Thyroid gland (tissue), 4 donors: ENCODE results near the gene RBL1. TPM values are rescaled to one million over a fixed set of nuclear protein-coding genes. Genes with fewer than 3 reads are reported as not detected.

Experiments used
- DNase-seq, 2 donors: peaks; one replicate each; pipeline ENCODE4 v3.0.0-alpha.2; 2019
- H3K27ac ChIP-seq, 3 donors: fragments of 200-600 bp; sonication (generic); 1 replicate in 2 of 3; 2 replicates in 1 of 3; pipeline ENCODE4 v1.5.1; 2016 to 2019; ENCODE audit warnings: mild to moderate bottlenecking in 1 of 3, moderate library complexity in 1 of 3
- H3K27me3 ChIP-seq: fragments of 200-600 bp; sonication (generic); one replicate; pipeline ENCODE4 v1.5.1; 2019
- H3K36me3 ChIP-seq, 2 donors: fragments of 200-600 bp; sonication (generic); one replicate each; pipeline ENCODE4 v1.5.1; 2016 to 2019
- H3K4me1 ChIP-seq, 2 donors: fragments of 200-600 bp; sonication (generic); one replicate each; pipeline ENCODE4 v1.5.1; 2017 to 2019
- H3K4me3 ChIP-seq, 3 donors: fragments of 200-600 bp; sonication (generic); replicated peaks in 1 of 3; 1 replicate in 2 of 3; 2 replicates in 1 of 3; pipeline ENCODE4 v1.5.1; 2016; ENCODE audit warnings: mild to moderate bottlenecking in 1 of 3
- H3K9me3 ChIP-seq: fragments of 200-600 bp; sonication (generic); one replicate; pipeline ENCODE4 v1.5.1; 2017
- CTCF ChIP-seq, 6 experiments: fragments of 200-600 bp in 3 of 6; fragments of 450-650 bp in 3 of 6; sonication (generic) in 3 of 6; IDR thresholded peaks; one replicate each; pipeline ENCODE4 v1.5.1; 2016 to 2019; ENCODE audit warnings: antibody characterized with exemption in 6 of 6, mild to moderate bottlenecking in 2 of 6, inconsistent platforms in 1 of 6, moderate library complexity in 1 of 6
- POLR2A ChIP-seq, 2 donors: fragments of 450-650 bp; IDR thresholded peaks; one replicate each; pipeline ENCODE4 v1.6.1; 2017; ENCODE audit warnings: antibody characterized with exemption in 2 of 2, mild to moderate bottlenecking in 2 of 2, moderate library complexity in 1 of 2
- WGBS, 2 donors: methylation state at CpG; one replicate each; pipeline ENCODE4 v1.1.5; 2017; 5-methylcytosine and 5-hydroxymethylcytosine counted together
- intact Hi-C: fragments of 100-400 bp; cut with DNase I; formaldehyde crosslinking; loops from one replicate; pipeline ENCODE4 v1.15.1; 2023
- total RNA-seq, 4 donors: library from RNA; depleted of rRNA; stranded (reverse); fragments of >200 nt; gene quantifications; one replicate each; pipeline ENCODE4 v1.2.3, GENCODE V29; 2016

The RBL1 gene
- total RNA-seq, 4 donors from 2014 or later, result 6.4 to 12.1 (median 7.1) TPM

GRCh38 chr20:37096415-37097041, 731 bp upstream of the RBL1 start:
- no peak for TF ChIP-seq POLR2A (IDR thresholded peaks at IDR 0.05)
- no peak for TF ChIP-seq CTCF (IDR thresholded peaks at IDR 0.05)
- Histone ChIP-seq H3K27ac (peak overlapping the region in 1 of 3 donors; percentile 69), H3K9me3 (no peaks in the 10 kb centered on the region), H3K4me3 (peak overlapping the region in 1 of 3 donors; percentile 10), H3K27me3 (no peaks in the 10 kb centered on the region), H3K4me1 (peaks cover 10 to 14% of the 10 kb centered on the region in 2 donors), H3K36me3 (no peaks in the 10 kb centered on the region)
- intact Hi-C loops, result no loop called here
- WGBS, 2 donors, result 62 to 66% methylated on average over 11 of the region's 11 CpGs
- no peak for DNase-seq

GRCh38 chr20:37095108-37095598, 644 bp downstream of the RBL1 start:
- peaks cover 10 to 14% of the 10 kb centered on the region in 2 donors for H3K4me1 ChIP-seq
- intact Hi-C loops, result no loop called here
- WGBS, 2 donors, result 6 to 7% methylated on average over 19 of the region's 19 CpGs
- H3K4me3 ChIP-seq, result peak overlapping the region; percentile 10 to 57 (median 49)
- H3K27me3 ChIP-seq, result no peaks in the 10 kb centered on the region
- TF ChIP-seq CTCF (IDR thresholded peaks at IDR 0.05) (no peak), POLR2A (IDR thresholded peaks at IDR 0.05) (no peak)
- peak overlapping the region in 1 of 3 donors; percentile 69 for H3K27ac ChIP-seq
- DNase-seq, result no peak
- no peaks in the 10 kb centered on the region for H3K36me3 ChIP-seq
- no peaks in the 10 kb centered on the region for H3K9me3 ChIP-seq

- TF ChIP-seq CTCF (IDR thresholded peaks at IDR 0.05), result no peak
- TF ChIP-seq POLR2A (IDR thresholded peaks at IDR 0.05), result no peak
- intact Hi-C loops, result no loop called here
- H3K9me3 ChIP-seq, result no peaks in the 10 kb centered on the region
- H3K4me3 ChIP-seq, result no peak overlapping the region
- H3K27me3 ChIP-seq, result no peaks in the 10 kb centered on the region
- H3K27ac ChIP-seq, result no peak overlapping the region
- peaks cover 6 to 9% of the 10 kb centered on the region in 2 donors for H3K4me1 ChIP-seq
- DNase-seq, result no peak
- peaks cover 0 to 6% of the 10 kb centered on the region in 2 donors for H3K36me3 ChIP-seq
- 91% methylated on average over 2 of the region's 2 CpGs for WGBS, 2 donors
These were observed 5.4 kb downstream of the RBL1 start for GRCh38 chr20:37090407-37090806.

GRCh38 chr20:37081717-37082289, 14.0 kb downstream of the RBL1 start:
- Histone ChIP-seq H3K27me3 (no peaks in the 10 kb centered on the region), H3K4me3 (no peak overlapping the region), H3K9me3 (no peaks in the 10 kb centered on the region), H3K36me3 (no peaks in the 10 kb centered on the region), H3K27ac (no peak overlapping the region), H3K4me1 (no peaks in the 10 kb centered on the region)
- intact Hi-C loops, result no loop called here
- TF ChIP-seq CTCF (IDR thresholded peaks at IDR 0.05) (peak in 1 of 6 experiments; percentile 37), POLR2A (IDR thresholded peaks at IDR 0.05) (no peak)
- 88 to 95% methylated on average over 4 to 5 of the region's 5 CpGs for WGBS, 2 donors
- peak in 1 of 2 donors; percentile 12 for DNase-seq

- DNase-seq, result no peak
- intact Hi-C loops, result no loop called here
- 95 to 98% methylated on average over 8 of the region's 8 CpGs for WGBS, 2 donors
- H3K4me1 ChIP-seq, result no peaks in the 10 kb centered on the region
- no peak for TF ChIP-seq CTCF (IDR thresholded peaks at IDR 0.05)
- TF ChIP-seq POLR2A (IDR thresholded peaks at IDR 0.05), result no peak
- H3K27me3 ChIP-seq, result no peaks in the 10 kb centered on the region
- no peaks in the 10 kb centered on the region for H3K9me3 ChIP-seq
- H3K36me3 ChIP-seq, result no peaks in the 10 kb centered on the region
- no peak overlapping the region for H3K4me3 ChIP-seq
- no peak overlapping the region for H3K27ac ChIP-seq
These were observed 18.8 kb downstream of the RBL1 start for GRCh38 chr20:37077009-37077408.
